Esophagus muscularis mucosa (tissue), 3 donors: Measurements from ENCODE around the gene SERINC5.
"Not testable (repeated sequence)": the region's sequence is repeated elsewhere in the genome, so short reads cannot be mapped to it uniquely, and the experiment has no call there.

Experiments
- POLR2A ChIP-seq: fragments of 450-650 bp; IDR thresholded peaks from one replicate; pipeline ENCODE4 v1.6.1; 2017; ENCODE audit warnings: antibody characterized with exemption, moderate library complexity, mild to moderate bottlenecking, low read depth
- POLR2AphosphoS5 ChIP-seq, 2 donors: sonication (generic); formaldehyde crosslinking; IDR thresholded peaks; one replicate each; pipeline ENCODE4 v1.6.1; 2017; ENCODE audit warnings: antibody characterized with exemption in 2 of 2
- TF ChIP-seq, protein P1 (sequence below), 3 experiments: fragments of 200-600 bp in 2 of 3; fragments of 450-650 bp in 1 of 3; sonication (generic) in 2 of 3; IDR thresholded peaks; one replicate each; pipeline ENCODE4 v1.5.1; 2017 to 2019; ENCODE audit warnings: antibody characterized with exemption in 3 of 3, mild to moderate bottlenecking in 2 of 3, moderate library complexity in 1 of 3

- TF ChIP-seq, protein P1, sequence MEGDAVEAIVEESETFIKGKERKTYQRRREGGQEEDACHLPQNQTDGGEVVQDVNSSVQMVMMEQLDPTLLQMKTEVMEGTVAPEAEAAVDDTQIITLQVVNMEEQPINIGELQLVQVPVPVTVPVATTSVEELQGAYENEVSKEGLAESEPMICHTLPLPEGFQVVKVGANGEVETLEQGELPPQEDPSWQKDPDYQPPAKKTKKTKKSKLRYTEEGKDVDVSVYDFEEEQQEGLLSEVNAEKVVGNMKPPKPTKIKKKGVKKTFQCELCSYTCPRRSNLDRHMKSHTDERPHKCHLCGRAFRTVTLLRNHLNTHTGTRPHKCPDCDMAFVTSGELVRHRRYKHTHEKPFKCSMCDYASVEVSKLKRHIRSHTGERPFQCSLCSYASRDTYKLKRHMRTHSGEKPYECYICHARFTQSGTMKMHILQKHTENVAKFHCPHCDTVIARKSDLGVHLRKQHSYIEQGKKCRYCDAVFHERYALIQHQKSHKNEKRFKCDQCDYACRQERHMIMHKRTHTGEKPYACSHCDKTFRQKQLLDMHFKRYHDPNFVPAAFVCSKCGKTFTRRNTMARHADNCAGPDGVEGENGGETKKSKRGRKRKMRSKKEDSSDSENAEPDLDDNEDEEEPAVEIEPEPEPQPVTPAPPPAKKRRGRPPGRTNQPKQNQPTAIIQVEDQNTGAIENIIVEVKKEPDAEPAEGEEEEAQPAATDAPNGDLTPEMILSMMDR (IDR thresholded peaks at IDR 0.05): not testable (repeated sequence)
- TF ChIP-seq POLR2A; POLR2AphosphoS5 (IDR thresholded peaks at IDR 0.05): not testable (repeated sequence)
Observed at GRCh38 chr5:80183728-80184234, 72.1 kb downstream of the SERINC5 start.
